GM21576 (cell line): ENCODE measurements around the gene RRAGD.

Source experiments
- ATAC-seq: cut with Tn5 transposase; IDR thresholded peaks from one replicate; pipeline ENCODE4 v1.9.1; 2021; ENCODE audit warnings: mild to moderate bottlenecking, moderate library complexity; ENCODE audit not compliant: unreplicated experiment

Gene RRAGD

DNA sequence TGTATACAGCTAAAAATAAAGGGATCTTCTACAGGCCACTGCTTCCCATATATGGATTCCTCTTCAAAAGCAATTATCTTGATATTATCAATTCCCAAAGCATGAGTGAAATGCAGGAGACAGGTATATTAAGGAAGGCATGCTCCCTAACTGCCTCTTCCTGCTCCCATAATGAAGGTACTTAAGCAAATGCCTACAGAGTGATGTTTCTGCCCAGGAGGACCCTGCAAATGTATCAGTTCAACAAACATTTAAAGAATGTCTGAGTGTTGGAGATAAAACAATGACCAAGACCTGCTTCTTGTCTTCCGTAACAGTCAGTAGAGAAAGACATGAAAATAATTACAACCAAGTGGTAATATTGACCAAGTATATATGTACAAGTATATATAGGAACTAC, 63.7 kb downstream of the RRAGD start:
- ATAC-seq = no peak

DNA sequence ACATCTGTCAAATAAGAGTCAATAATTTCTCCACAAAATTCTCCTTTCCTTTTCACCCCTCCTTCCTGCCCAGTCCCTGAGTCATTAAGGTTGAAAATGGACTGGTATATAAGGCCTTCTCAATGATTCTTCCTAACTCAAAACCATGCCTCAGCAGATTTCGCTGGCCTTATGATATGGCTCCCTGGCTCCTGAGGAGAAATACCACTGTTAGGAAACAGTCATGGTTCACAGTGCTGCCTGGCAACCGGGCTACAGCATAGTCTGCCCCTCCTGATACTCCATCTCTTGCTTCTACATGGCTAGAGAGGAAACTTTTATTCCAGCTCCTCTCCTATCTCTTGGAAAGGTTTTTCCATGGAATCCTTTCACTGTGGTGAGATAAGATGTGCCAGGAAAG, 64.2 kb downstream of the RRAGD start:
- no peak for ATAC-seq

DNA sequence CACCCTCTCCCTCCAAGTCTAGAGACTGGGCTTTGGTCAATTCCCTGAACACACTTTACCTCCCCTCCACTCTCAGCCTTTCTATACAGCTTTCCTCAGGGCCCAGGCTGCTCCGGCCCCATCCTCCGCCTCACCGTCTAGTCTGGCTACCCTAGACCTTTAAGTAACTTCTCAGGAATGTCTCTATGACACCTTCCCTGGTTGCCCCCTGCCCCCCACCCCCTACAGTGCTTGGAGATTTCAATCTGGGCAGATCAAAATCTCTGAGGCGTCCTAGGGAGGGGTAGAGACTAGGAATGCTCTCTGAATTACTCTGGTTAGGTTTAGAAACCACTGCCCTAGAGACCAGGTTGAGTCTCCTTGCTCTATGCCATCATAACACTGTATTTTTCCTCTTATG, 65.6 kb downstream of the RRAGD start:
- ATAC-seq = no peak

DNA sequence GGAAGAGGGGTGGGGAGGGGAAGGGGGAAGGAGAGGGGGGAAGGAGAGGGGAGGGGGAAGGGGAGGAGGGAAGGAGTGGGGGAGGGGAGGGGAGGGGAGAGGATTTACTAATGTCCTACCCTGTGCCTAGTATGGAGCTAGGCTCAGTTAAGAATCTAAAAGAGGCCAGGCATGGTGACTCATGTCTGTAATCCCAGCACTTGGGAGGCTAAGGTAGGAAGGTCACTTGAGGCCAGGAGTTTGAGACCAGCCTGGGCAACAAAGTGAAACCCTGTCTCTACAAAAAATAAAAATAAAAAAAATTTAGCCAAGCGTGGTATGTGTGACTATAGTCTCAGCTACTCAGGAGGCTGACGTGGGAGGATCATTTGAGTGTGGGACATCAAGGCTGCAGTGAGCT, 72.5 kb downstream of the RRAGD start:
- no peak for ATAC-seq

- no peak for ATAC-seq
These were observed 76.9 kb downstream of the RRAGD start for GRCh38 chr6:89335164-89335563.

- no peak for ATAC-seq
These were observed 81.2 kb downstream of the RRAGD start for GRCh38 chr6:89330910-89331309.

DNA sequence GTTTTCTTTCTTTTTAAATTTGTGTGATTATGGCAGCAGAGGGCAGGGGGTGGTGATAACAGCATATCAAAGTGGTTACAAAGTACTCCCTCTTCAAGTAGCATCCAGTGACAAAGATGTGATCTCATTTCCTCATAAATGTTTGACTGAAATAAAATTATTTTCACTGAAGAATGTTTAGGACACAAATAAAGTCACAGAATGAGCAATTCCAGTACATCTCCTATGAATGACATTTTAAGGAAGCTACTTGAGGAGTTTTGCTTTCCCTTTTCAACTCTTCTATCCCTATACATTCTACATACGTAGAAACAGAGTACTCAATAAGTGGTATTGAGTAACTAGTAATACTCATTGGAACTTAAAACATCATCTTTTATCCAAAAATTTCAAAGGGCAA, 83.1 kb downstream of the RRAGD start:
- ATAC-seq = no peak

- ATAC-seq = no peak
These were observed 87.8 kb downstream of the RRAGD start for GRCh38 chr6:89324304-89324703.

GRCh38 chr6:89323511-89323971, 88.5 kb downstream of the RRAGD start:
- ATAC-seq = no peak

DNA sequence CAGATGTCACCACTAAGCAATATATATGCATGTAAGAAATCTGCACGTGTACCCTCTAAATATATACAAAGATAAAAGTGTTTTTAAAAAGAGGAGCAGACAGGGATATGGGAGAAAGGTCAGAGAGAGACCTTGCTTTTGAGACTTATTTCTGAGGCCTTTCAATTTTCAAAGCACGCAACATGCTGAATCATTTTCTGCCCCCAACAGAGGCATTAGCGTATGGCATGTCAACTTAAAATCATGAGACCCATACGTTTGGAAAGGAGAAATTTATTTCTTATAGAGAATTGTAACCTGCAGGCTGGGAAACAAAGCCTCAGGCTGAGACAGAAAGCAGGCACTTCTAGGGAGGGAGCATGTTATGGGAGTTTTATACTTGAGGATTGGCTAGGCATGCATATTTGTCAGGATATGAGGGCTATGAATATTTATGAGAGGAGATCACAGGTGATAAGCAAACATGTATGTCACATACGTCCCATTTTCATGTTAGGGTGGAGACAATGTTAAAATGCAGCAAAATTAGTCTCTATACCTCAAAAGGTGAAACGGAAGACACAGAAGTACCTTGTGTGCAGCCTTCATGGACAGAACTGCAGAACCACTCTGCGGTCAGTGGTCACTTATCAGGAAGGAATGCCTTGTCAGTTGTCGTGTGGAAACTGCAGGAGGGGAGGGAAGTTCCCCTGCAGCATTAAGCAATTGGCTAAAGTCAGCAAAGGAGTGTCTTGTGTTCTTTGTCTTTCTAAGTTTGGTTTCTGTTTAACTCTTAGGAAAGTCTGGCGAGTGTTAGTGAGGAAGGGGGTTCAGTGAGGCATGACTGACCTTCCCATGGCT, 90.7 kb downstream of the RRAGD start:
- no peak for ATAC-seq

DNA sequence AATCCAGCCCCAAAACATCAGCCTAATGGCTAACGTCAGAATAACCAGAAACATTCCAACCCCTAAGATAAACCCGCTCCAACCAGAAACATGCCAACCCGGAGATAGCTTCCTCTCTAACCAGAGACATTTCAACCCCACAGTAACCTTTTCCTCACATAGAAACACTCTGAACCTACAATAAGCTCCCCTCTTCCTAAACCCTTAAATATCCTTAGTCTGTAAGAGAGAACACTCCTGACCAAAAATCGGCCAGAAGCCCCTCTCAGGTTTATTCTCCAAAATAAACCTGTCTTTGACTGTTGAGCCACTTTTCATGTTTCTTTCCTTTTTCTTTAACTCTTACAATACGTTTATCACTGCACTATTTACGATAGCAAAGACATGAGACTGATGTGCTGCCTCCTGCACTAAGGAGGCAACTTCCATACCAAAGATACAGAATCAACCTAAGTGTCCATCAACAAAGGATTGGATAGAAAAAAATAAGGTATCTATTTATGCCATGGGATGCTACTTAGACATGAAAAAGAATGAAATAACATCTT, 92.0 kb downstream of the RRAGD start:
- no peak for ATAC-seq

DNA sequence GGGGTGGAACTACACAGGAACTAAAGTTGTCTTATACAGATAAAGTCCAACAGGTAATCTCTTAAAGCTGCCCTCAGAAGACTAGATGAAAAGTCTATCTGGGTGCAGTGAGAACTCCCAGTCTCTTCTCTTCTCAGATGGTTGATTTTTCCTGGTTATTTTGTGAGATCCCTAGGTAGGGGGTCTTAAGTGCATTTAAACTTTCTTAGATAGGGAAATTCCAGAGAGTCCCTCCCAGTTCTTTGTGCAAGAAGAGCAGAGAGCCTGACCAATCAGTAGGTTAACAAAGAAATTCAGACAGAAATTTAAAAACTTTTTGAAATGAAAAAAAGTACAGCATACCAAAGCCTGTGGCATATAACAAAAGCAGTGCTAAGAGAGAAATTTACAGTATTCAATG, 95.0 kb downstream of the RRAGD start:
- no peak for ATAC-seq

DNA sequence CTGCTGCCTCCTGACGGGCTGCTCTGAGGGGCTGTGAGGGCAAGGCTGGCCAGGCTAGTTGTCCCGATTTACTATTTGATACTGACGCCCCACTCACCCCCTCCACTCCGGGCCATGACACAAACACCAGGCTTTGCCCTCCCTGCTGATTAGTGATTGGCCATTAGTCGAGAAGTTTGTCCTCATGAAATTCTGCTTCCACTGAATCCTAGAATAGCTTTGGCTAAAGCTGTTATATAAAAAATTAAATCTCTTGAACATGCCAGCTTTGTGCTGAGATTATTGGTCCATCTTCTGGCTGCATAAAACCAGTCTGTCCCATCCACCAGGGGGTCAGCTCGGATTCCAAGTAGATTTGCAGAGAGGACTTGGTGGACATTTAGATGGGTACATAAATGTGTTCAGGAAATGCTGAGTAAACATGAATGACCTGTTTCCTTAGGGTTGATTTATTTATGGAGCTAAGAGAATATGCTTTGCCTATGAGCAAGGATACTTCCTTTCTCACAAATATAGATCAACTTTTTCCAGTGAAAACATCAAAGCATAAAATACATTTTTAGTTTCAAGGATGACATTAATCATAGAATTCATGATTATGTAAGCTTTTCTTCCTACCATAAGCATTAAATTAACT, 96.7 kb downstream of the RRAGD start, which contains the start of gene GABRR2:
Gene GABRR2, minus strand, starts transcription at position 51 of the 637 bp plus-strand sequence. CDS start 134 bp downstream, outside the sequence.
- ATAC-seq = no peak

- ATAC-seq = no peak
These were observed 97.4 kb downstream of the RRAGD start for GRCh38 chr6:89314692-89315091.
